GM19328 (cell line): ENCODE results near the gene KDM6A.
"Not testable (repeated sequence)": the region's sequence is repeated elsewhere in the genome, so short reads cannot be mapped to it uniquely, and the experiment has no call there.

Experiments
- ATAC-seq: cut with Tn5 transposase; IDR thresholded peaks from one replicate; pipeline ENCODE4 v1.9.1; 2021; ENCODE audit warnings: mild to moderate bottlenecking, moderate library complexity; ENCODE audit not compliant: unreplicated experiment

The KDM6A gene

DNA sequence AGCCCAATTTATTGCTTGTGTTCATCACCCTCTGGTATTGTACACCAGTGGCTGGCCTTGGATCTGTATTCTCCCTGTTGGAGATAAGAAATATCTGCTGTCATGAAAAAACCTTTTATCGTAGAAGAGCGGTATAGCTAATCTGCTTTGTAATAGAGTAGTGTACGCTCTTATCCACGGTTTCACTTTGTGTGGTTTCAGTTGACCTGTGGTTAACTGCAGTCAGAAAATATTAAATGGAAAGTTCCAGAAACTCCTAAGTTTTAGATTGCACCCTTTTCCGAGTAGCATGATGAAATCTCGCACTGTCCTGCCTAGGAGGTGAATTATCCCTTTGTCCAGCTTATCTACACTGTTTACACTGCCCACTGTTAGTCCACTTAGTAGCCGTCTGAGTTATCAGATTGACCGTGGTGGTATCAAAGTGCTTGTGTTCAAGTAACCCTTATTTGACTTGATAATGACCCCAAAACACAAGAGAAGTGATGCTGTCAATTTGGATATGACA is 42.4 kb downstream of the KDM6A start:
- ATAC-seq, result no peak

DNA sequence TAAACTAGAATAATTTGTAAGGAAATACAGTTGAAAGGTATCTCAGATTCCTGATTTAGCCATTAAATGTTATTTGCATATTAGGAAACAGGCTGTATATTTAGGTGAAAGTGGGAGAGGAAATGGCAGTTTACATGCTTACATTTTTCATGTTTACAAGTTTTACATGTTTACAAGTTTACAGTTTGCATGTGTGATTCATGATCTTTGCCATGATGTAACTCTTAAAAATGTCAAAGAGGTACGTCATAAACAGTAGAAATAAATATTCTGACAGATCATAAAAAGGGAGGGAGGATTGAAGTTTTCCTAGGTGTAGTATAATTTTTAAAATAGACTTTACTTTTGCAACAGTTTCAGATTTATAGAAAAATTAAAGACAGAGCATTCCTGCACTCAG is 45.7 kb downstream of the KDM6A start:
- ATAC-seq, result no peak

GRCh38 chrX:44922980-44923379 is 50.0 kb downstream of the KDM6A start:
- ATAC-seq, result no peak

DNA sequence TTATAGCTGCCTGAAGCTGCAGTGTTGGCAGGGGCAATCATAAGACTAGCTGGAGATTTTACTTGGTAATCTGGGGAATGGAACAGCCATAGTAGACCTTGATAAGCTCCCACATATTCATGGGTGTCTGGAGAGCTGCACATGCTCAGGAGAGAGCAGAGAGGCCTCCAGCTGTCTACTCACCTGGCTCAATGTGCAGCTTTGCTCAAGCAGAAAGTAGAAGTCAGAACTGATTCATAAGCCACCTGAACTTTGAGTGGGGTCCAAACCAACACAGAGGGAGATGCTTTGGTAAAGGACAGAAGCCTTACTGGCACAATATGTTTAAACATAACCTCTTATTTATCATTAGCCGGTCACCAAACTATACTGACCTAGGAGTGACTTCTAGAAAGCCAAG is 54.4 kb downstream of the KDM6A start:
- no peak for ATAC-seq

GRCh38 chrX:44931441-44931973 is 58.5 kb downstream of the KDM6A start:
- ATAC-seq, result no peak

DNA sequence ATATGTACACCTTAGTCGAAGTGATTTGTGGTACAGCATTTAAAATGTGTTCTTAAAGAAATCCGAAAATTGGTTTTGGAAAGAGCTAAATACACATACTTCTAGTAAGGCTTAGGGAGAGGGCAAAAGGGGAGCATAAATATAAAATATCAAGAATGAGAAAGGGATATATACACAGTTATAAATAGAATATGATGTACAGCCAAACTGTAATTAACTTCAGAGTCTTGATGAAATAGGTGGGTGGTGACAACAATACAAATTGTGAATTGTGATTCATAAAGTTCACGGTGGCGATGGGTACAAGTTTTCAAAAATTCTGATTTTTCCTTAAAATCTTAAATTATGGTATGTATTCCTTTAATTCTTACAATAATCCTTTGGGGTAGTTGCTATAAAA is 62.2 kb downstream of the KDM6A start:
- no peak for ATAC-seq

DNA sequence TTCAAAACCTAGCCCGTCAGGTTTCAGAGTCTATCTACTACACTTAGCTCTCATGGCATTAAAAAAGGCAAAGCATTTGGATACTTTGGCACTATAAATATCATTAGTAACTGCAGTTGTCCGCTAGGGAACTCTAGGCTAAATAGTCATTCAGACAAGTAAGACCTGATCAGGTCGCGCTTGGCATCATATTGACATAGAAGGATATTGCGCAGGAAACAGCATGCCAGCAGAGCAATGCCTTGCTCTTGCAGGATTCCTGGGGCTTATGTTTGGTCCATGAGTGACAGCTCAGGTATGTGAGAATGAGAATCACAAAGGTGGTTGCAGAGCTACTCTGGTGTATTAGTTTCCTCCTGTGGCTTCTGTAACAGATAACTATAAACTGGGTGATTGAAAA is 62.7 kb downstream of the KDM6A start:
- no peak for ATAC-seq

DNA sequence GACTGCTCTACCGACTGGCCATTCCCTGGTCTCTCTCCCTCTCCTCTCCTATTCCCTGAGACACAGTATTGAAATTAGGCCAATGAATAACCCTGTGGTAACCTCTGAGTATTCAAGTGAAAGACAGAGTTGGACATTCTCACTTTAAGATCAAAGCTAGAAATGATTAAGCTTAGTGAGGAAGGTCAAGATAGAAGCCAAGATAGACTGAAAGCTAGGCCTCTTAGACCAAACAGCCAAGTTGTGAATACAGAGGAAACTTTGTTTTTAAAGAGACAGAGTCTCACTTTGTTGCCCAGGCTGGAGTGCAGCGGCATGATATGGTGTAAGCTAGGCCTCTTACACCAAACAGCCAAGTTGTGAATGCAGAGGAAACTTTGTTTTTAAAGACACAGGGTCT is 64.6 kb downstream of the KDM6A start:
- no peak for ATAC-seq

DNA sequence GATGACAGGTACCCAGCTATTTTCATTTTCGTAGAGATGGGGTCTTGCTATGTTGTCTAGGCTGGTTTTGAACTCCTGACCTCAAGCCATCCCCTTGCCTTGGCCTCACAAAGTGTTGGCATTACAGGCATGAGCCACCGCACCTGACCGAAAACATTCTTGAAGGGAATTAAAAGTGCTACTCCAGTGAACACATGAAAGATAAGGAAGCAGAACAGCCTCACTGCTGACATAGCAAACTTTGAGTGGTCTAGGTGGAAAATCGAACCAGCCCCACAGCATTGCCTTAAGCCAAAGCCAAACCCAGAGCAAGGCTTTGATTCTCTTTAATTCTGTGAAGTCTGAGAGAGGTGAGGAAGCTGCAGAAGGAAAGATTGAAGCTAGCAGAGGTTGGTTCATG is 65.1 kb downstream of the KDM6A start:
- no peak for ATAC-seq

GRCh38 chrX:44940541-44940940 is 67.6 kb downstream of the KDM6A start:
- not testable (repeated sequence) for ATAC-seq

GRCh38 chrX:44943007-44943406 is 70.0 kb downstream of the KDM6A start:
- no peak for ATAC-seq

DNA sequence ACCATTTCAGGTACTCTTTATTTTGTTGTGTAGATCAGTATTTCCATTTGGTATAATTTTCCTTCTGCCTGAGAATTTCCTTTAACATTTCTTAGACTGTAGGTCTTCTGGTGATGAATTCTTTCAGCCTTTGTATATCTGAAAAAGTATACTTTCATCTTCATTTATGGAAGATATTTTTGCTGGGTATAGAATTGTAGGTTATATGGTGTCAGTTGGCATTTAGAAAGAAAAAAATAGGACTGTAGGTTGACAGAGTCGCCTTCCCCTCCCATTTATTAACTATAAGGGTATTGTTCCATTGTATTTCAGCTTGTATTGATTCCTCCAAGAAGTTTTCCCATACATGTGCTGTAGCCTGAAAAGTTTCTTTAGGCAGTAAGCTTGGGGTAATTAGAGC is 71.9 kb downstream of the KDM6A start:
- ATAC-seq, result no peak

- ATAC-seq, result no peak
Observed at GRCh38 chrX:44945736-44946135, 72.7 kb downstream of the KDM6A start.

DNA sequence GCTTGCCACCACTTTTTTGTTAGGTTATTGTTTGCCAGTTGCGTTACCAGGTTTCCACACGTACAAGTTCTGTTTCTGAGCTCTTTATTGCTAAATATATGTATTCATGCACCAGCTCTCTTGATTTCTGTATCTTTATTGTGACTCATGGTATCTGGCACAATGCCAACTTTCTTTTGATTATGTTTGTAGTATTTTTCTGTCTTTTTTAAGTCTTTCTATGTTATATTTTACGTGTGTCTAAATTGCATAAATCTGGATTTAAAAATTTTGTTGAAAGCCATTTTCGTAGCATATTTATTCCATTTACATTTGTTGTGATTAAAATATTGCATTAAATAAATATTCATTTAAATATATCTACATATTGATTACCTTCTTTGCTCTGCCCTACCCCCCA is 73.8 kb downstream of the KDM6A start:
- ATAC-seq, result no peak

GRCh38 chrX:44947995-44948394 is 75.0 kb downstream of the KDM6A start:
- no peak for ATAC-seq

DNA sequence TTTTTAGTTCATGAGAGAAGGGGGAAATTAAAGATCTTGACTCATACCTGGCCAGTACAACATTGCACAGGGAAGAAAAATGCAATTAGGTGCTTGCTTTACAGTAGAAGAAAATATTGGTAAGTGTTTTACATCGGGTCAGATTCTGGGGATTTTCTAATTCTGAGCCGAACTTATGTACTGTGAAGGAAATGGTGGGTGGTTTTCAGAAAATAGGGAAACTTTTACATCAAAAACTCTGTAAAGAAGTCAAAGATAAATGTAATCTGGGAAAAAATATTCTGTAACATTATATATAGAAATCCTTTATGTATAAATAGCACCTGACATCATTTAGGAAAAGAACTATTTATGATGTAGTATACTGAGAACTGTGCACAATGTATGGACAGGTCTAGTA is 75.4 kb downstream of the KDM6A start:
- no peak for ATAC-seq

DNA sequence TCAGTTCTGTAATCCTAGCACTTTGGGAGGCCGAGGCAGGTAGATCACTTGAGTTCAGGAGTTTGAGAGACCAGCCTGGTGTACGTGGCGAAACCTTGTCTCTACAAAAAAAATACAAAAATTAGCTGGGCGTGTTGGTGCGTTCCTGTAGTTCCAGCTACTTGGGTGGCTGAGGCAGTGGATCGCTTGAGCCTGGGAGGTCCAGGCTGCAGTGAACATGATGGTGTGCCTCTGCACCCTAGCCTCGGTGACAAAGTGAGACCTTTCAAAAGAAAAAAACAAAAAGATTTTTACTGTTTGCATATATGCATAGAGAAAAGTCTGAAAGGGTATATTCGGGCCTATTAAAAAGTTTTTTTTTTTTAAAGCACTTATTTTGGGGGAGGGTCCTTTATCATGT is 76.1 kb downstream of the KDM6A start:
- ATAC-seq, result no peak

- ATAC-seq, result not testable (repeated sequence)
Observed at GRCh38 chrX:44950471-44951366, 77.7 kb downstream of the KDM6A start.

GRCh38 chrX:44951572-44952067 is 78.6 kb downstream of the KDM6A start:
- no peak for ATAC-seq

- ATAC-seq, result no peak
Observed at GRCh38 chrX:44952329-44953027, 79.5 kb downstream of the KDM6A start.

DNA sequence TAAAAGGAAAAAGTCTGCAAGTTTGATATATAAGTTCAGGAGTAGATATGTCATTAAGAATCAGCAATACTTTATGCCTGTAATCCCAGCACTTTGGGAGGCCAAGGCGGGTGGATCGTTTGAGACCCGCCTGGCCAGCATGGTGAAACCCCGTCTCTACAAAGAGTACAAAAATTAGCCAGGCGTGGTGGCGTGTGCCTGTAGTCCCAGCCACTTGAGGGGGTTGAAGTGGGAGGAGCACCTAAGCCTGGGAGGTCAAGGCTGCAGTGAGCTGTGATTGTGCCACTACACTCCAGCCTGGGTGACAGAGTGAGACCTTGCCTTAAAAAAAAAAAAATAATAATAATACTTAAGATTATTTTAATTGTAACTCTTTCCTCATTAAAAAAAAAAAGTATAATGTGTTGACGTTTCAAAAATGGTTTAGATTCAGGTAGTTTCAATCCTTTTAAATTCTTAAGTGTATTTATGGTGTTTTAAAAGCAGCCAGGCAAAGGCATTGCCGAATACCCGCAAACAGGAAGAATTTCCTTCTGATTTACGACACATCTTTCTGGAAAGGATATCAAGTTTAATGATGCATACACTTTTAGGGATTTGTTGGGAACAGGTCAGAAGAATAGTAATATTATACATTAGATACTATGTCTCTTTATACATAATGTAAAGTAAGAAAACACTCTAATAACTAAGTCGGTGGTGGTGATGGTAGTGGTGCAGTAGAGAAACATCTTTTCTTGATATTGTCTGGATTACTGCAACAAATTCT is 80.9 kb downstream of the KDM6A start:
- no peak for ATAC-seq
